ENCODE data around the gene ATP7B. TPM values are rescaled to one million over a fixed set of nuclear protein-coding genes. Genes with fewer than 3 reads are reported as not detected.

Gene ATP7B
- total RNA-seq, 1 donor from 2014 or later: 12.3 TPM

DNA sequence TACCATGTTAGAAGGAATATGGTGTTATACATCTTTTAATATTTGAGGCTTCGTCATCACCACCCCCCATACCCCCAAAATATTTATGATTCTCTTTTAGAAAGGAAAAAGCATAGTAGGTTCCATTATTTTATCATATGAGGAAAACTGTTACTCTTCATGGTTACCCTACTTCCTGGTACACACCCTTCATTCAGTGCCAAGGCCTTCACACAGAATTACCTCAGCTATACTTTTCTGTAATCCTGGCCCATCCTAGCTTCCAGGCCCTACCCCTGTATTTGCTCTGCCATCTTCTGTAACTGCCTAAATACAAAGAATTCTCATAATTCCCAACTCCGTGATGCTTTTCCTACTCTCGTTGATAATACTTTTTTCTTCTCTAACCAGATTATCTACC lies 8.9 kb upstream of the ATP7B start:
- no peak for FAIRE-seq
- TF ChIP-seq EZH2 (IDR thresholded peaks at IDR 0.05; ENCODE audit: insufficient read depth, low read length): no peak
- TF ChIP-seq, protein P1, sequence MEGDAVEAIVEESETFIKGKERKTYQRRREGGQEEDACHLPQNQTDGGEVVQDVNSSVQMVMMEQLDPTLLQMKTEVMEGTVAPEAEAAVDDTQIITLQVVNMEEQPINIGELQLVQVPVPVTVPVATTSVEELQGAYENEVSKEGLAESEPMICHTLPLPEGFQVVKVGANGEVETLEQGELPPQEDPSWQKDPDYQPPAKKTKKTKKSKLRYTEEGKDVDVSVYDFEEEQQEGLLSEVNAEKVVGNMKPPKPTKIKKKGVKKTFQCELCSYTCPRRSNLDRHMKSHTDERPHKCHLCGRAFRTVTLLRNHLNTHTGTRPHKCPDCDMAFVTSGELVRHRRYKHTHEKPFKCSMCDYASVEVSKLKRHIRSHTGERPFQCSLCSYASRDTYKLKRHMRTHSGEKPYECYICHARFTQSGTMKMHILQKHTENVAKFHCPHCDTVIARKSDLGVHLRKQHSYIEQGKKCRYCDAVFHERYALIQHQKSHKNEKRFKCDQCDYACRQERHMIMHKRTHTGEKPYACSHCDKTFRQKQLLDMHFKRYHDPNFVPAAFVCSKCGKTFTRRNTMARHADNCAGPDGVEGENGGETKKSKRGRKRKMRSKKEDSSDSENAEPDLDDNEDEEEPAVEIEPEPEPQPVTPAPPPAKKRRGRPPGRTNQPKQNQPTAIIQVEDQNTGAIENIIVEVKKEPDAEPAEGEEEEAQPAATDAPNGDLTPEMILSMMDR (IDR thresholded peaks at IDR 0.05; ENCODE audit: insufficient read depth, low read depth, low read length): no peak

DNA sequence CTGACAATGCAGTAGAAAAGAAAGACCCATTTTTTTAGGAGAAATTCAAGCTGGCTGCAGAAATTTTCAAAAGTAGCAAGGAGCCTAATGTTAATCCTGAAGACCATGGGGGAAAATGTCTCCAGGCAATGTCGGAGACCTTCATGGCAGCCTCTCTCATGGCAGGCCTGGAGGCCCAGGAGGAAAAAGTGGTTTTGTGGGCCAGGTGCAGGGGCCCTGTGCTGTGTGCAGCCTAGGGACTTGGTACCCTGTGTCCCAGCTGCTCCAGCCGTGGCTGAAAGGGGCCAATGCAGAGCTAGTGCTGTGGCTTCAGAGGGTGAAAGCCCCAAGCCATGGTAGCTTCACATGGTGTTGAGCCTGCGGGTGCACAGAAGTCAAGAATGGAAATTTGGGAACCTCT lies 5.0 kb upstream of the ATP7B start:
- Mint-ChIP-seq H3K4me1 (ENCODE audit: low read depth, unreplicated experiment) (no peaks in the 10 kb centered on the region), H3K36me3 (ENCODE audit: low read depth, unreplicated experiment) (peaks cover 25% of the 10 kb centered on the region)
- H3K79me2 ChIP-seq (ENCODE audit: insufficient read depth, low read length): peaks cover 75% of the 10 kb centered on the region

More for the DNA sequence above, 8.9 kb upstream of the ATP7B start:
- H2AFZ ChIP-seq (ENCODE audit: low read depth, low read length): no peak overlapping the region
- H3K27ac Mint-ChIP-seq (ENCODE audit: unreplicated experiment): no peak overlapping the region
- H3K36me3 ChIP-seq (ENCODE audit: insufficient read depth, low read length): peaks cover 19% of the 10 kb centered on the region
- no peaks in the 10 kb centered on the region for H3K4me1 Mint-ChIP-seq (ENCODE audit: low read depth, unreplicated experiment)
- no peak for DNase-seq (ENCODE audit: low read depth)
- peaks cover 27% of the 10 kb centered on the region for H4K20me1 ChIP-seq (ENCODE audit: insufficient read depth, low read length)
- H3K27ac ChIP-seq (ENCODE audit: low read depth, low read length): no peak overlapping the region
- H3K4me1 ChIP-seq (ENCODE audit: insufficient read depth, low read length): no peaks in the 10 kb centered on the region
- H3K9ac ChIP-seq (ENCODE audit: low read length): no peak overlapping the region
- H3K9me3 ChIP-seq (ENCODE audit: insufficient read depth, low read depth, low read length): no peaks in the 10 kb centered on the region
- no peaks in the 10 kb centered on the region for H3K27me3 Mint-ChIP-seq (ENCODE audit: low read depth, unreplicated experiment)
- peaks cover 44% of the 10 kb centered on the region for H3K36me3 Mint-ChIP-seq (ENCODE audit: low read depth, unreplicated experiment)
- H3K4me3 ChIP-seq (ENCODE audit: insufficient read depth, low read depth, low read length): no peak overlapping the region
- H3K27me3 ChIP-seq (ENCODE audit: insufficient read depth, low read length): no peaks in the 10 kb centered on the region
- H3K9me3 Mint-ChIP-seq (ENCODE audit: unreplicated experiment): peaks cover 5% of the 10 kb centered on the region
- peaks cover 44% of the 10 kb centered on the region for H3K79me2 ChIP-seq (ENCODE audit: insufficient read depth, low read length)
- no peak overlapping the region for H3K4me3 Mint-ChIP-seq (ENCODE audit: unreplicated experiment)
- H3K4me2 ChIP-seq (ENCODE audit: low read length): no peak overlapping the region

GRCh38 chr13:52012512-52012836 lies 1.2 kb upstream of the ATP7B start:
- H3K4me1 Mint-ChIP-seq (ENCODE audit: low read depth, unreplicated experiment): peaks cover 3% of the 10 kb centered on the region
- no peaks in the 10 kb centered on the region for H3K9me3 ChIP-seq (ENCODE audit: insufficient read depth, low read depth, low read length)
- peaks cover 4% of the 10 kb centered on the region for H3K4me1 ChIP-seq (ENCODE audit: insufficient read depth, low read length)
- peaks cover 12% of the 10 kb centered on the region for H3K27me3 ChIP-seq (ENCODE audit: insufficient read depth, low read length)
- H3K9me3 Mint-ChIP-seq (ENCODE audit: unreplicated experiment): peaks cover 5% of the 10 kb centered on the region
- peak overlapping the region; percentile 98 for H3K4me2 ChIP-seq (ENCODE audit: low read length)
- peak overlapping the region; percentile 97 for H2AFZ ChIP-seq (ENCODE audit: low read depth, low read length)
- peak overlapping the region; percentile 96 for H3K9ac ChIP-seq (ENCODE audit: low read length)
- H3K27me3 Mint-ChIP-seq (ENCODE audit: low read depth, unreplicated experiment): peaks cover 6% of the 10 kb centered on the region
- peaks cover 54% of the 10 kb centered on the region for H3K79me2 ChIP-seq (ENCODE audit: insufficient read depth, low read length)
- no peak for TF ChIP-seq EZH2 (IDR thresholded peaks at IDR 0.05; ENCODE audit: insufficient read depth, low read length)
- TF ChIP-seq, protein P1 (IDR thresholded peaks at IDR 0.05; ENCODE audit: insufficient read depth, low read depth, low read length): no peak
- H3K4me3 ChIP-seq (ENCODE audit: insufficient read depth, low read depth, low read length): peak overlapping the region; percentile 100
- H3K4me3 Mint-ChIP-seq (ENCODE audit: unreplicated experiment): peak overlapping the region; percentile 99
- peaks cover 14% of the 10 kb centered on the region for H3K36me3 Mint-ChIP-seq (ENCODE audit: low read depth, unreplicated experiment)
- peaks cover 24% of the 10 kb centered on the region for H4K20me1 ChIP-seq (ENCODE audit: insufficient read depth, low read length)
- peak overlapping the region; percentile 99 for H3K27ac Mint-ChIP-seq (ENCODE audit: unreplicated experiment)
- H3K27ac ChIP-seq (ENCODE audit: low read depth, low read length): peak overlapping the region; percentile 95
- no peak for DNase-seq (ENCODE audit: low read depth)
- H3K36me3 ChIP-seq (ENCODE audit: insufficient read depth, low read length): no peaks in the 10 kb centered on the region
- no peak for FAIRE-seq

More for the DNA sequence above, 5.0 kb upstream of the ATP7B start:
- Histone ChIP-seq H3K4me3 (ENCODE audit: insufficient read depth, low read depth, low read length) (no peak overlapping the region), H4K20me1 (ENCODE audit: insufficient read depth, low read length) (peaks cover 35% of the 10 kb centered on the region), H3K9me3 (ENCODE audit: insufficient read depth, low read depth, low read length) (no peaks in the 10 kb centered on the region), H3K36me3 (ENCODE audit: insufficient read depth, low read length) (peaks cover 7% of the 10 kb centered on the region), H2AFZ (ENCODE audit: low read depth, low read length) (no peak overlapping the region), H3K27ac (ENCODE audit: low read depth, low read length) (no peak overlapping the region), H3K4me1 (ENCODE audit: insufficient read depth, low read length) (no peaks in the 10 kb centered on the region), H3K4me2 (ENCODE audit: low read length) (no peak overlapping the region), H3K27me3 (ENCODE audit: insufficient read depth, low read length) (no peaks in the 10 kb centered on the region), H3K9ac (ENCODE audit: low read length) (no peak overlapping the region)
- DNase-seq (ENCODE audit: low read depth) (no peak), FAIRE-seq (no peak)
- Mint-ChIP-seq H3K27me3 (ENCODE audit: low read depth, unreplicated experiment) (no peaks in the 10 kb centered on the region), H3K4me3 (ENCODE audit: unreplicated experiment) (no peak overlapping the region), H3K27ac (ENCODE audit: unreplicated experiment) (no peak overlapping the region), H3K9me3 (ENCODE audit: unreplicated experiment) (peaks cover 5% of the 10 kb centered on the region)
- TF ChIP-seq EZH2 (IDR thresholded peaks at IDR 0.05; ENCODE audit: insufficient read depth, low read length): no peak
- TF ChIP-seq, protein P1 (IDR thresholded peaks at IDR 0.05; ENCODE audit: insufficient read depth, low read depth, low read length): no peak

Data from astrocyte (in vitro differentiated cells and primary cell).